ENCODE measurements around the gene ZFP36.
A peak's percentile ranks its signal among the peaks of the same experiment; 100 is the strongest.

GRCh38 chr19:39412100-39412866, 5.6 kb downstream of the ZFP36 start, which contains the start of gene PLEKHG2:
- TF ChIP-seq MAX (IDR thresholded peaks at IDR 0.05) (peak; percentile 81), EP300 (IDR thresholded peaks at IDR 0.05; ENCODE audit: borderline replicate concordance) (peak; percentile 64; the same call in 1 of the 2 replicates), TAF1 (IDR thresholded peaks at IDR 0.05; ENCODE audit: low read depth) (peak; percentile 58; the same call in 1 of the 2 replicates), USF1 (IDR thresholded peaks at IDR 0.05) (peak; percentile 93), CEBPB (IDR thresholded peaks at IDR 0.05) (peak; percentile 92), EGR1 (IDR thresholded peaks at IDR 0.05) (0 out of 2 replicates have a peak, but pooled peaks have one; percentile 14), RAD21 (IDR thresholded peaks at IDR 0.05; ENCODE audit: low read depth) (peak; percentile 51; the same call in 1 of the 2 replicates), REST (IDR thresholded peaks at IDR 0.05; ENCODE audit: low read depth) (no peak), TEAD4 (IDR thresholded peaks at IDR 0.05) (peak; percentile 93), YY1 (IDR thresholded peaks at IDR 0.05; ENCODE audit: low read depth) (peak; percentile 30; the same call in 1 of the 2 replicates), CREB1 (IDR thresholded peaks at IDR 0.05; ENCODE audit: low read depth) (peak; percentile 41; the same call in 1 of the 2 replicates), NFIC (IDR thresholded peaks at IDR 0.05) (0 out of 2 replicates have a peak, but pooled peaks have one; percentile 1)

Data from Ishikawa (cell line).